ENCODE data around the gene CLRN2.

Gene CLRN2

DNA sequence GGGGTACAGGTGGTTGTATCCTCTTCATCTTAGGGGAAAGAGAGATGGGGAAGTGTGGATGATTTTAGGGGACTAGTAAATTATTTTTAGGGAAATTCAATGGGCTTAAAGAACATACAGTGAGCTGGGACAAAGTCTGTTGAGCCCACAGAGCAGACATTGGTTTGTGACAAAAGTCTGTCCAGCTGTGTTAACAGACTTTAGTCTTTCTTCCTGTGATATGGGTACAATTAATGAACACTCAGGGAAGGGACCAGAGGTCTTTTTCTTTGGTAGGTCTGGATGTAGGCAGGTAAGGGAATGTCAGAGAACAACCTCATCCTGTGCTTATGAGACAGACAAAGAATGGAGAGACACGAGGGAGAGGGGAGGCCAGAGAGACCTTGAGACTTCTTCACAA is 2.0 kb downstream of the CLRN2 start:
- Histone ChIP-seq H3K9ac (ENCODE audit: low read depth, low read length, poor library complexity, severe bottlenecking) (no peak overlapping the region), H3K9me3 (ENCODE audit: insufficient read depth, low read depth, low read length) (no peaks in the 10 kb centered on the region), H3K4me1 (ENCODE audit: insufficient read depth, low read length, poor library complexity, severe bottlenecking) (no peaks in the 10 kb centered on the region), H3K4me3 (ENCODE audit: low read length, poor library complexity, severe bottlenecking) (no peak overlapping the region), H3F3A (ENCODE audit: low read depth) (no peaks in the 10 kb centered on the region), H3K27me3 (ENCODE audit: insufficient read depth, low read length, poor library complexity, severe bottlenecking) (no peaks in the 10 kb centered on the region), H3K79me2 (ENCODE audit: insufficient read depth, low read length) (no peaks in the 10 kb centered on the region), H3K9me2 (replicated peaks; ENCODE audit: low read depth, low read length) (no peaks in the 10 kb centered on the region), H4K20me1 (ENCODE audit: insufficient read depth, low read length, poor library complexity, severe bottlenecking) (no peaks in the 10 kb centered on the region), H2AFZ (ENCODE audit: low read length) (no peak overlapping the region), H3K4me2 (ENCODE audit: low read depth, low read length, poor library complexity, severe bottlenecking) (no peak overlapping the region), H3K36me3 (ENCODE audit: insufficient read depth, low read length) (no peaks in the 10 kb centered on the region)
- no peak for TF ChIP-seq CTCF (conservative IDR thresholded peaks at IDR 0.05; ENCODE audit: low read length)
- no peak for TF ChIP-seq EZH2phosphoT487 (IDR thresholded peaks at IDR 0.05; ENCODE audit: borderline replicate concordance)

- Histone ChIP-seq H3K4me1 (ENCODE audit: insufficient read depth, low read length, poor library complexity, severe bottlenecking) (no peaks in the 10 kb centered on the region), H3K9me2 (replicated peaks; ENCODE audit: low read depth, low read length) (no peaks in the 10 kb centered on the region), H3F3A (ENCODE audit: low read depth) (no peaks in the 10 kb centered on the region), H3K4me2 (ENCODE audit: low read depth, low read length, poor library complexity, severe bottlenecking) (no peak overlapping the region), H4K20me1 (ENCODE audit: insufficient read depth, low read length, poor library complexity, severe bottlenecking) (no peaks in the 10 kb centered on the region), H3K36me3 (ENCODE audit: insufficient read depth, low read length) (no peaks in the 10 kb centered on the region), H3K79me2 (ENCODE audit: insufficient read depth, low read length) (no peaks in the 10 kb centered on the region), H3K4me3 (ENCODE audit: low read length, poor library complexity, severe bottlenecking) (no peak overlapping the region), H3K9ac (ENCODE audit: low read depth, low read length, poor library complexity, severe bottlenecking) (no peak overlapping the region), H3K9me3 (ENCODE audit: insufficient read depth, low read depth, low read length) (no peaks in the 10 kb centered on the region), H3K27me3 (ENCODE audit: insufficient read depth, low read length, poor library complexity, severe bottlenecking) (no peaks in the 10 kb centered on the region), H2AFZ (ENCODE audit: low read length) (no peak overlapping the region)
- no peak for TF ChIP-seq EZH2phosphoT487 (IDR thresholded peaks at IDR 0.05; ENCODE audit: borderline replicate concordance)
- TF ChIP-seq CTCF (conservative IDR thresholded peaks at IDR 0.05; ENCODE audit: low read length) = no peak
Measured at GRCh38 chr4:17517664-17518063, 2.7 kb downstream of the CLRN2 start.

DNA sequence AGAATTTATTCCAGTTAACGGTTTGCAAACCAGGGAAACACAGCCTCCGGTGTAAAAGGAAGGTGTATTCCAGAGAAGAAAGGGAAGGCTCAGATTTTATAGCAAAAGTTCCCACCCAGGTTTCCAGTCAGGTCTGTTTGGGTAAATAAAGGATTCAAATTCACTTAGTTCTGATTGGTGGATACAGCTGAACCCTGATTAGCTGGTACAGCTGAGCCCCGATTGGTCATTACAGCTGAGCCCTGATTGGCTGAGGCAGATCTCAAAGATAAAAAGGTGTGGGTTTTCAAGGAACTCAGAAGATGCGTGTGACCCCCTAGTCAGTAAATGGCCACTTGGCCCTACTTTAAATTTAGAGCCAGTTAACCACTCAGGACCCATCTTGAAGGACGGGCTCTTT is 6.6 kb downstream of the CLRN2 start:
- H3K36me3 ChIP-seq (ENCODE audit: insufficient read depth, low read length) = no peaks in the 10 kb centered on the region
- H3K9me2 ChIP-seq (replicated peaks; ENCODE audit: low read depth, low read length) = no peaks in the 10 kb centered on the region
- H3K4me1 ChIP-seq (ENCODE audit: insufficient read depth, low read length, poor library complexity, severe bottlenecking) = no peaks in the 10 kb centered on the region
- no peak overlapping the region for H3K4me2 ChIP-seq (ENCODE audit: low read depth, low read length, poor library complexity, severe bottlenecking)
- no peak overlapping the region for H2AFZ ChIP-seq (ENCODE audit: low read length)
- H4K20me1 ChIP-seq (ENCODE audit: insufficient read depth, low read length, poor library complexity, severe bottlenecking) = no peaks in the 10 kb centered on the region
- no peak overlapping the region for H3K4me3 ChIP-seq (ENCODE audit: low read length, poor library complexity, severe bottlenecking)
- H3K79me2 ChIP-seq (ENCODE audit: insufficient read depth, low read length) = no peaks in the 10 kb centered on the region
- no peaks in the 10 kb centered on the region for H3K27me3 ChIP-seq (ENCODE audit: insufficient read depth, low read length, poor library complexity, severe bottlenecking)
- no peaks in the 10 kb centered on the region for H3K9me3 ChIP-seq (ENCODE audit: insufficient read depth, low read depth, low read length)
- no peak for TF ChIP-seq EZH2phosphoT487 (IDR thresholded peaks at IDR 0.05; ENCODE audit: borderline replicate concordance)
- H3K9ac ChIP-seq (ENCODE audit: low read depth, low read length, poor library complexity, severe bottlenecking) = no peak overlapping the region
- H3F3A ChIP-seq (ENCODE audit: low read depth) = no peaks in the 10 kb centered on the region

GRCh38 chr4:17523662-17524061 is 8.7 kb downstream of the CLRN2 start:
- Histone ChIP-seq H3F3A (ENCODE audit: low read depth) (no peaks in the 10 kb centered on the region), H3K4me2 (ENCODE audit: low read depth, low read length, poor library complexity, severe bottlenecking) (no peak overlapping the region), H3K9me2 (replicated peaks; ENCODE audit: low read depth, low read length) (no peaks in the 10 kb centered on the region), H3K79me2 (ENCODE audit: insufficient read depth, low read length) (no peaks in the 10 kb centered on the region), H3K36me3 (ENCODE audit: insufficient read depth, low read length) (no peaks in the 10 kb centered on the region), H3K9me3 (ENCODE audit: insufficient read depth, low read depth, low read length) (no peaks in the 10 kb centered on the region), H4K20me1 (ENCODE audit: insufficient read depth, low read length, poor library complexity, severe bottlenecking) (no peaks in the 10 kb centered on the region), H2AFZ (ENCODE audit: low read length) (peak overlapping the region; percentile 82), H3K27me3 (ENCODE audit: insufficient read depth, low read length, poor library complexity, severe bottlenecking) (no peaks in the 10 kb centered on the region), H3K4me1 (ENCODE audit: insufficient read depth, low read length, poor library complexity, severe bottlenecking) (no peaks in the 10 kb centered on the region), H3K9ac (ENCODE audit: low read depth, low read length, poor library complexity, severe bottlenecking) (no peak overlapping the region), H3K4me3 (ENCODE audit: low read length, poor library complexity, severe bottlenecking) (no peak overlapping the region)
- TF ChIP-seq CTCF (conservative IDR thresholded peaks at IDR 0.05; ENCODE audit: low read length) (no peak), EZH2phosphoT487 (IDR thresholded peaks at IDR 0.05; ENCODE audit: borderline replicate concordance) (no peak)
